Aorta (tissue), 5 donors: ENCODE measurements around the gene AIP. TPM values are rescaled to one million over a fixed set of nuclear protein-coding genes. Genes with fewer than 3 reads are reported as not detected.
"Not testable (repeated sequence)": the region's sequence is repeated elsewhere in the genome, so short reads cannot be mapped to it uniquely, and the experiment has no call there.

Experiments used
- ATAC-seq: fragments of 200-7000 bp; cut with Tn5 transposase; one replicate; pipeline ENCODE4 v1.9.1; 2022; ENCODE audit warnings: moderate library complexity; ENCODE audit not compliant: low FRiP score
- DNase-seq, 2 donors: peaks; one replicate each; pipeline ENCODE4 v3.0.0-alpha.2; 2020
- H3K27ac ChIP-seq, 2 donors: one replicate each; pipeline ENCODE4 v1.5.1; 2013; ENCODE audit warnings: low read length in 2 of 2, mild to moderate bottlenecking in 2 of 2, moderate library complexity in 2 of 2, control low read depth in 1 of 2, inconsistent platforms in 1 of 2, low read depth in 1 of 2
- H3K27me3 ChIP-seq, 2 donors: one replicate each; pipeline ENCODE4 v1.6.1; 2013; ENCODE audit warnings: control low read depth in 1 of 2, low read length in 1 of 2, mild to moderate bottlenecking in 1 of 2, moderate library complexity in 1 of 2; ENCODE audit not compliant: insufficient read depth in 2 of 2, control insufficient read depth in 1 of 2
- H3K36me3 ChIP-seq, 2 donors: one replicate each; pipeline ENCODE4 v1.6.1; 2013; ENCODE audit warnings: control low read depth in 1 of 2, low read length in 1 of 2, mild to moderate bottlenecking in 1 of 2; ENCODE audit not compliant: insufficient read depth in 2 of 2, control insufficient read depth in 1 of 2
- H3K4me1 ChIP-seq, 2 donors: one replicate each; pipeline ENCODE4 v1.6.1; 2013; ENCODE audit warnings: low read length in 2 of 2, control low read depth in 1 of 2, mild to moderate bottlenecking in 1 of 2, moderate library complexity in 1 of 2; ENCODE audit not compliant: insufficient read depth in 2 of 2, control insufficient read depth in 1 of 2
- H3K4me3 ChIP-seq, 2 donors: one replicate each; pipeline ENCODE4 v1.5.1; 2013; ENCODE audit warnings: low read length in 2 of 2, control low read depth in 1 of 2, mild to moderate bottlenecking in 1 of 2
- H3K9me3 ChIP-seq: one replicate; pipeline ENCODE4 v1.6.1; 2013; ENCODE audit warnings: mild to moderate bottlenecking, low read length; ENCODE audit not compliant: control insufficient read depth
- WGBS, 2 donors: extraction: QIAGEN DNeasy Blood & Tissue Kit; methylation state at CpG; one replicate each; pipeline ENCODE4 v1.1.7; 2013; 5-methylcytosine and 5-hydroxymethylcytosine counted together
- intact Hi-C, 2 donors: fragments of 100-400 bp; cut with DNase I; formaldehyde crosslinking; loops; one replicate each; pipeline versions ENCODE4 v1.14.2 to v1.15.0; 2022
- polyA plus RNA-seq, 2 donors: library from polyadenylated mRNA; stranded (reverse); fragments of 200-250 nt; gene quantifications; one replicate each; pipeline ENCODE4 v1.2.3, GENCODE V29; 2013
- total RNA-seq, 2 donors: library from RNA; stranded (reverse); fragmentation: NEBNext Ultra II Directional; extraction: Animal tissue kit (Norgen Biotek cat#: 25700); gene quantifications; one replicate each; pipeline ENCODE4 v1.2.1, GENCODE V29; 2021
- donor health status: healthy with polysubstance abuse.
- donor health status: Bipolar disorder and iron deficiency.
- donor health status: DM: no; HTN: no; CAD: no.
- donor health status: DM: no; HTN: no; CAD: no.
- donor health status: DM: yes; HTN: yes; CAD: no.

Gene AIP
- total and polyA plus RNA-seq, 4 donors, result 61.2 to 141 (median 83.8) TPM

DNA sequence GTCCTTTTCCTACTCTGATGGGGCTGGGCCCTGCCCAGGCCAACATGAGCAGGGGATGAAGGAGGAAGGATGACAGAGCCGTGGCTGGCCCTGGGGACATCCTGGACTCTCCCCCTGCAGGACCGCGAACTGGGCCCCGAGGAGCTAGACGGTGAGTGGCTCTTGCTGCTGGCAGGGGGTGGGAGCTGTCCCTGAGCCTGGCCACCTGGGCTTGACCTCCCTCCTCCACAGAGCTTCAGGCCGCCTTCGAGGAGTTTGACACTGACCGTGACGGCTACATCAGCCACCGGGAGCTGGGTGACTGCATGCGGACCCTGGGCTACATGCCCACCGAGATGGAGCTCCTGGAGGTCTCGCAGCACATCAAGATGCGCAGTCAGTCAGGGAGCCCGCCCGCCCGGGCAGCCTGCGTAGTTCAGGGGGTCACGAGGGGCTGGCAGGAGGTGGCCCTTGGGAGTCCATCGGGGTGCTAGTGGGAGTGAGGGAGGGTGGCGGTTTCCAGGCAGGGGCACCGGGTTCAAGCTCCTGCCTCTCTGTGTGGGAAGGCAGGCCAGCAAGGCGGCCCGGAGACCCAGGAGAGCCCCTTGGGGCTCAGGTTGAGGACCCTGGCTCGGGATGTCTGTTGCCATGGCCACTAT lies 26.6 kb upstream of the AIP start:
- no peak overlapping the region for H3K4me3 ChIP-seq
- H3K27me3 ChIP-seq, result no peaks in the 10 kb centered on the region
- DNase-seq, result no peak
- no peak overlapping the region for H3K27ac ChIP-seq
- H3K36me3 ChIP-seq, result no peaks in the 10 kb centered on the region
- H3K4me1 ChIP-seq, result no peaks in the 10 kb centered on the region
- H3K9me3 ChIP-seq, result no peaks in the 10 kb centered on the region
- intact Hi-C loops, result no loop called here
- ATAC-seq, result no peak
- 80 to 84% methylated on average over 25 of the region's 25 CpGs for WGBS, 2 donors

DNA sequence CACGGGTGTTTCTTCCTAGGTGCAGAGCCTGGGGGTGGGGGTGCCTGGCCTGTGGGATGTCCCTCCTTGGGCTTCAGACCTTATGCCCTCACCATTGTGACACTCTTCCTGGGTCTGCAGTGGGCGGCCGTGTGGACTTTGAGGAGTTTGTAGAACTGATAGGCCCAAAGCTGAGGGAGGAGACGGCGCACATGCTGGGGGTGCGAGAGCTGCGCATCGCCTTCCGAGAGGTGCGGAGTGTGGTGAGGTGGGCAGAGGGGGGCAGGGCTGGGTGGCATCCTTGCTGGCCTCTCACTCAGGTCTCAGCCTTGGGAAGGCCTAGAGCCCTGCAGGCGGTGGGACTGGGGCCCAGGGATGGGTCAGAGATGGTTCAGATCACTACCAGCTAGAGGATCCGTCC lies 25.4 kb upstream of the AIP start:
- H3K9me3 ChIP-seq, result no peaks in the 10 kb centered on the region
- H3K27ac ChIP-seq, result no peak overlapping the region
- H3K36me3 ChIP-seq, result no peaks in the 10 kb centered on the region
- H3K4me3 ChIP-seq, result no peak overlapping the region
- intact Hi-C loops, result no loop called here
- WGBS, 2 donors, result 89 to 90% methylated on average over 12 of the region's 12 CpGs
- ATAC-seq (peak; percentile 51), DNase-seq (no peak)
- no peaks in the 10 kb centered on the region for H3K4me1 ChIP-seq
- no peaks in the 10 kb centered on the region for H3K27me3 ChIP-seq

DNA sequence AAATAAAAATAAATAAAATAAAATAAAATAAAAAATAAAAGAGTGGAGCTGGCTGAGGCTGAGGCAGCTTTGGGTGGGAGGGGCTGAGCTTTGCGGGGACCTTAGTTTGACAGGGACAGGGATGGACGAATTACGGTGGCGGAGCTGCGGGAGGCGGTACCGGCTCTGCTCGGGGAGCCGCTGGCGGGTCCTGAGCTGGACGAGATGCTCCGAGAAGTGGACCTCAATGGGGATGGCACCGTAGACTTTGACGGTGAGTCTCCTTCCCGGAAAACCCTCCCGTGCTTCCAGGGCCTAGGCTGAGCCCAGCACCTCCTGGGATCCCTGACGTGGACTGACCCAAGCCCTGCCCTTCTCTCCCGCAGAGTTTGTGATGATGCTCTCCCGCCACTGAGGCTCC lies 24.6 kb upstream of the AIP start:
- DNase-seq (no peak), ATAC-seq (no peak)
- WGBS, 2 donors, result 82 to 86% methylated on average over 19 of the region's 19 CpGs
- intact Hi-C loops, result no loop called here
- Histone ChIP-seq H3K4me1 (no peaks in the 10 kb centered on the region), H3K4me3 (no peak overlapping the region), H3K27ac (no peak overlapping the region), H3K27me3 (no peaks in the 10 kb centered on the region), H3K9me3 (no peaks in the 10 kb centered on the region), H3K36me3 (no peaks in the 10 kb centered on the region)

DNA sequence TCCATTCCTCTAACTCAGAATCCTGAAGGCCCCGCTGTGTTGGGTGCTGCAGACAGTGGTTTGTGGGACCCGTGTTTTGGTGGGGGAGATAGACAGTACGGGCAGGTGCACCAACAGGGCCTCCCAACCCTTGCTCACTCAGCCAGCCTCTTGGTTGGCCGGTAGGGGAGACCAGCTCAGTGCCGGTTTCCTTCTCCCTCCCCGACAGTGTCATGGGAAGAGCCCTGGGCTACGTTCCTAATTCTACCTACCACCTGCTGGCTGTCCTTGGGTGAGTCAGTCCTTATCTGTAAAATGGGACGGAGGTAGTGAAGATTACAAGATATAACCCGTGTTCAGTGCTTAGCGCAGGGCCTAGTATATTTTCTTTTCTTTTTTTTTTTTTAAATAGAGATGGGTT lies 19.6 kb upstream of the AIP start:
- no peak for DNase-seq
- Histone ChIP-seq H3K27me3 (no peaks in the 10 kb centered on the region), H3K27ac (no peak overlapping the region), H3K9me3 (no peaks in the 10 kb centered on the region), H3K4me3 (no peak overlapping the region), H3K4me1 (no peaks in the 10 kb centered on the region), H3K36me3 (no peaks in the 10 kb centered on the region)
- intact Hi-C loops, result no loop called here
- no peak for ATAC-seq
- WGBS, 2 donors, result 90 to 91% methylated on average over 10 of the region's 10 CpGs

DNA sequence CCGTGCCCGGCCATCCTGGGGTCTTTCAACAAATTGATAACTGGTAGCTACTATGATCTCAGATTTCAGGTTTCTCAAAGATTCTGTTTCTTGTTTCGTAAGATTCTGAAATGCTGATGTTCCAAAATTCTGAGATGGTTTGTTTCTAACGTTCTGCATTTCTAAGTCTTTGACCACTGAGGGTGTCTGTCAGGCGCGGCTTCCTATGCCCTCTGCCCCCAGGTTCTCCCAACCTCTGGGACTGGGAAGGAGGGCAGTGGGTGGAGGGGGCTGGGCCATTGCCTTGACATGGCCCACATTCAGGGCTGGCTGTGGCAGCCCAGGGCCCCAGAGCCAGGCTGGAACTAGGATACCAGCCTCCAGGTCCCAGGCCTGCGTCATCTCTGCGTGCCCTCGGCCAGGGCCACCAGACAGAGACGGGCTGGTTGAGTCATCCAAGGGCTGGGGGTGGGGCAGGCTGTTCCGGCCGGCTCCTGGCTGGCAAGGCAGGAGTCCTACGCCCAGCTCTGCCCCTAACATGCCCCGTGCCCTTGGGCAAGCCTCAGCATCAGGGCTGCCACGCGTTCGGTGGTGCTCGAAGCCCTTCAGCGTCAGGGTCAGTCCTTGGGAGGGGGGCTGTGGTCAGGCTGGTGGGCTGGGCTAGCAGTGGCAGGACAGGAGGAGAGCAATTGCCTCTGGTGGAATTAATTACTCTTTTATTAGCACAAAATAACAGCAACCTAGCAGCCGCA lies 19.0 kb upstream of the AIP start:
- H3K27me3 ChIP-seq, result no peaks in the 10 kb centered on the region
- H3K4me3 ChIP-seq, result no peak overlapping the region
- H3K9me3 ChIP-seq, result no peaks in the 10 kb centered on the region
- H3K4me1 ChIP-seq, result no peaks in the 10 kb centered on the region
- peak overlapping the region in 1 of 2 donors; percentile 18 for H3K27ac ChIP-seq
- H3K36me3 ChIP-seq, result no peaks in the 10 kb centered on the region
- 69 to 71% methylated on average over 20 of the region's 20 CpGs for WGBS, 2 donors
- peak; percentile 91 to 94 for DNase-seq
- intact Hi-C loops, result no loop called here
- ATAC-seq, result peak; percentile 69

DNA sequence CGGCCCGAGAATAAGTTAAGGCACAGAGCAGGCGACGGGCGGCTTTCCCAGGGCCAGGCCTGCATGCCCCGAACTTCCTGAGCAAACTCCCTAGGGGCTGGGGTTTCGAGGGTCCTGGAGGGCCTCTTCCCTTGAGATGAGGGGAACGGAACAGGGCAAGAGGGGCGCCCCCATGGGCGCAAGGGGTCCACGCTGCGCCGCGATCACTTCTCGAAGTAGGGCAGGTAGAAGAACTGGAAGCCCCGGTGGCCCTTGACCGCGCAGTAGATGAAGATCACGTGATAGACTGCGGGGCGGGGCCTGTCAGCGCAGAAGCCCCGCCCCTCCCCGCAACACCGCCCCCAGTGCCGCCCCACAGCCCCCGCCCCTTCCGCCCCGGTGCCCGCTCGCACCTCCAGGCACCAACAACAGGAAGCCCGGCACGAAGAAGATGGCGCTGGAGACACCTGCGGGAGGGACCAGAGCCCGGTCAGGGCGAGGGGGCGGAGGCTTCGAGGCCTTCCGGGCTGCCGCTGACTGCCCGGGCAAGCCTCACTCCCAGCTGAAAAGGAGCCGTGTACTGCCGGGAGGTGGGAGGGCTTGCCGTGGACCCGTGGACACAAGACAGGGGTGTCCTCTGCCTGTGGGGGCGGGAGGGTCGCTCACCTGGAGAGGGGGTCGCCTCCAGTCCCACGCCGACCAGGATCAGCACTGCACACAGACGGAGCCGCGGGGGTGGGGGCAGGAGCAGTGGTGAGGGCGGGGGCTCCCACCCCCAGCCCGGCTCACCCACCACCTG lies 18.2 kb upstream of the AIP start:
- peak overlapping the region; percentile 18 to 49 for H3K4me3 ChIP-seq
- DNase-seq, result peak; percentile 93 to 95
- peak overlapping the region in 1 of 2 donors; percentile 85 for H3K27ac ChIP-seq
- H3K9me3 ChIP-seq, result no peaks in the 10 kb centered on the region
- H3K27me3 ChIP-seq, result no peaks in the 10 kb centered on the region
- peak; percentile 89 for ATAC-seq
- H3K36me3 ChIP-seq, result no peaks in the 10 kb centered on the region
- H3K4me1 ChIP-seq, result no peaks in the 10 kb centered on the region
- 19 to 29% methylated on average over 39 to 56 of the region's 56 CpGs for WGBS, 2 donors
- intact Hi-C loops, result loop anchor here (5.0 kb wide), 2 partner anchors 43 to 62 kb away; partner anchors contain the start of genes PPP1CA (in 2 of the 2), TBC1D10C (in 2 of the 2), CDK2AP2 (in 1 of the 2) and PITPNM1 (in 1 of the 2)

DNA sequence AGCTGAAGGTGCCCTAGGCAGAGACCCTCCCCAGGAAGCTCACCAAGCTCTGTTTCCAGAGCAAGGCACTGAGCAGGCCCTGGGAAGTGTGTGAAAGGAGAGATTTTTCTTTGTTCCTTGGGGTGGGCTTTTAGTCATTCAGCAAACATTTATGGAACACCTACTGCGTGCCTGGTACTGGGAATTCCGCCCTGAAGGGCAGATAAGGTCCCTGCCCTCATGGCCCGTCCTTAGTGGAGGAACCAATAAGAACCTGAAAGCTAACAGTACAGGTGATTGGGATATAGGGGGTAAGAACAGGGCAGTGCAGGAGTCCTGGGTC lies 17.7 kb upstream of the AIP start:
- no peaks in the 10 kb centered on the region for H3K36me3 ChIP-seq
- H3K27me3 ChIP-seq, result no peaks in the 10 kb centered on the region
- peak overlapping the region; percentile 18 to 49 for H3K4me3 ChIP-seq
- 49 to 57% methylated on average over 3 of the region's 3 CpGs for WGBS, 2 donors
- peak overlapping the region in 1 of 2 donors; percentile 49 for H3K27ac ChIP-seq
- no peaks in the 10 kb centered on the region for H3K9me3 ChIP-seq
- ATAC-seq (no peak), DNase-seq (no peak)
- H3K4me1 ChIP-seq, result no peaks in the 10 kb centered on the region
- intact Hi-C loops, result loop anchor here (5.0 kb wide), 2 partner anchors 42 to 63 kb away; partner anchors contain the start of genes PPP1CA (in 2 of the 2), TBC1D10C (in 2 of the 2), CDK2AP2 (in 1 of the 2) and PITPNM1 (in 1 of the 2)

DNA sequence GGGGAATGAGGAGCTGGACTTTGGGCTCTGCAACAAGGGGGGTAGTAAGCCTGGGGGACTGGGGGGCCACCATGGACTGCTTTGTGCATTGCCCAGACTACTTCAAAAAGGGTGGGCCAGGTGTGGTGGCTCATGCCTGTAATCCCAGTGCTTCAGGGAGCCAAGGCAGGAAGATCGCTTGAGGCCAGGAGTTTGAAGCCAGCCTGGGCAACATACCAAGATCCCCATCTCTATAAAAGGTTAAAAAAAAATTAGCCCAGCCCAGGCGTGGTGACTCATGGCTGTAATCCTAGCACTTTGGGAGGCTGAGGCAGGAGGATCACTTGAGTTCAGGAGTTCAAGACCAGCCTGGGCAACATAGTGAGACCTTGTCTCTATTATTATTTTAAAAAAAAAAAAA lies 17.3 kb upstream of the AIP start:
- H3K27me3 ChIP-seq, ATAC-seq, H3K36me3 ChIP-seq, H3K27ac ChIP-seq, H3K4me1 ChIP-seq, H3K4me3 ChIP-seq, H3K9me3 ChIP-seq, DNase-seq: not testable (repeated sequence)
- intact Hi-C loops, result loop anchor here (5.0 kb wide), 2 partner anchors 42 to 63 kb away; partner anchors contain the start of genes PPP1CA (in 2 of the 2), TBC1D10C (in 2 of the 2), CDK2AP2 (in 1 of the 2) and PITPNM1 (in 1 of the 2)
- 20 to 25% methylated on average over 2 of the region's 2 CpGs for WGBS, 2 donors
